HCT116 (cell line): ENCODE measurements around the gene FAM193A. TPM values are rescaled to one million over a fixed set of nuclear protein-coding genes. Genes with fewer than 3 reads are reported as not detected.
"Not testable (repeated sequence)": the region's sequence is repeated elsewhere in the genome, so short reads cannot be mapped to it uniquely, and the experiment has no call there.

Source experiments
- ATAC-seq: fragments of 200-7000 bp; cut with Tn5 transposase; 2 replicates; pipeline ENCODE4 v1.9.1; 2020; ENCODE audit warnings: mild to moderate bottlenecking, moderate library complexity
- BruUV-seq: library from RNA; stranded (reverse); fragments of 400-500 nt; replicated peaks from 2 replicates; lab custom pipeline; 2021; lab: Mats Ljungman, UMichigan
- CTCF ChIA-PET: fragments of 300-600 bp; sonication (Branson Sonifier 250); formaldehyde crosslinking; loops from one replicate; lab custom pipeline; 2021; ENCODE audit warnings: antibody characterized with exemption; lab: Charles Lee
- POLR2A ChIA-PET: fragments of 300-600, 350-600 bp; sonication (Branson Sonifier 250); formaldehyde crosslinking; loops from one replicate; lab custom pipeline; 2021; ENCODE audit warnings: antibody characterized with exemption; lab: Charles Lee
- RAD21 ChIA-PET, 2 experiments: fragments of 300-600 bp; sonication (Branson Sonifier 250); formaldehyde crosslinking; loops; one replicate each; lab custom pipeline; 2023; ENCODE audit warnings: low total read pairs in 2 of 2; ENCODE audit not compliant: uncharacterized antibody in 2 of 2, unreplicated experiment in 2 of 2, low non-redundant PET in 1 of 2; lab: Charles Lee
- DNase-seq: peaks from one replicate; pipeline ENCODE4 v3.0.0-alpha.2; 2010; ENCODE audit warnings: low read depth, low spot score
- H2AFZ ChIP-seq: fragments of 200-600 bp; shearing (Covaris generic), sonication (generic); 2 replicates; pipeline ENCODE4 v1.6.1; 2017; ENCODE audit warnings: low read depth, mixed run types, mixed read lengths, antibody characterized with exemption, low read length; ENCODE audit not compliant: poor library complexity, severe bottlenecking
- H3K27ac ChIP-seq: 2 replicates; pipeline ENCODE4 v1.5.1; 2012; ENCODE audit warnings: low read depth, low read length
- H3K27me3 ChIP-seq: fragments of 200-600 bp; sonication (generic); 2 replicates; pipeline ENCODE4 v1.6.1; 2016; ENCODE audit warnings: mixed run types, low read length, mixed read lengths; ENCODE audit not compliant: insufficient read depth
- H3K36me3 ChIP-seq, 2 experiments: fragments of 200-500 bp in 1 of 2; fragments of 200-600 bp in 1 of 2; sonication (Bioruptor generic) in 1 of 2; sonication (generic) in 1 of 2; 2 replicates each; pipeline versions ENCODE4 v1.5.1 to v1.6.1; 2014 to 2016; ENCODE audit warnings: low read length in 2 of 2, inconsistent platforms in 1 of 2, mixed read lengths in 1 of 2, mixed run types in 1 of 2; ENCODE audit not compliant: insufficient read depth in 2 of 2, control insufficient read depth in 1 of 2
- H3K4me1 ChIP-seq, 2 experiments: fragments of 200-600 bp in 1 of 2; sonication (generic) in 1 of 2; 2 replicates each; pipeline versions ENCODE4 v1.5.1 to v1.6.1; 2012 to 2017; ENCODE audit warnings: low read length in 2 of 2, inconsistent platforms in 1 of 2, mild to moderate bottlenecking in 1 of 2, mixed read lengths in 1 of 2, mixed run types in 1 of 2, moderate library complexity in 1 of 2; ENCODE audit not compliant: insufficient read depth in 2 of 2, control insufficient read depth in 1 of 2
- H3K4me2 ChIP-seq: fragments of 200-600 bp; sonication (generic); 2 replicates; pipeline ENCODE4 v1.6.1; 2017; ENCODE audit warnings: mixed run types, low read length, mixed read lengths
- H3K4me3 ChIP-seq, 2 experiments: fragments of 200-600 bp in 1 of 2; sonication (generic) in 1 of 2; replicated peaks in 1 of 2; 2 replicates each; pipeline ENCODE4 v1.5.1; 2011 to 2016; ENCODE audit warnings: low read length in 2 of 2, control low read depth in 1 of 2, low read depth in 1 of 2, mild to moderate bottlenecking in 1 of 2, mixed read lengths in 1 of 2, mixed run types in 1 of 2
- H3K79me2 ChIP-seq: fragments of 200-600 bp; sonication (generic); 2 replicates; pipeline ENCODE4 v1.6.1; 2017; ENCODE audit warnings: mild to moderate bottlenecking, mixed run types, low read length, moderate library complexity, mixed read lengths; ENCODE audit not compliant: insufficient read depth
- H3K9ac ChIP-seq: fragments of 200-600 bp; sonication (generic); 2 replicates; pipeline ENCODE4 v1.6.1; 2016; ENCODE audit warnings: low read length, mixed read lengths
- H3K9me2 ChIP-seq: fragments of 200-600 bp; sonication (generic), shearing (Covaris generic); 2 replicates; pipeline ENCODE4 v1.6.1; 2017; ENCODE audit warnings: mixed run types, mild to moderate bottlenecking, moderate library complexity; ENCODE audit not compliant: insufficient read depth
- H3K9me3 ChIP-seq, 2 experiments: fragments of 200-500 bp in 1 of 2; fragments of 200-600 bp in 1 of 2; sonication (Bioruptor generic) in 1 of 2; sonication (generic) in 1 of 2; 2 replicates each; pipeline ENCODE4 v1.6.1; 2014 to 2017; ENCODE audit warnings: low read length in 2 of 2, mixed read lengths in 2 of 2, inconsistent platforms in 1 of 2, low read depth in 1 of 2, mild to moderate bottlenecking in 1 of 2, mixed run types in 1 of 2, moderate library complexity in 1 of 2; ENCODE audit not compliant: control insufficient read depth in 1 of 2, insufficient read depth in 1 of 2
- H4K20me1 ChIP-seq: fragments of 200-600 bp; sonication (generic), shearing (Covaris generic); 2 replicates; pipeline ENCODE4 v1.6.1; 2017; ENCODE audit warnings: mixed run types, mild to moderate bottlenecking, moderate library complexity; ENCODE audit not compliant: insufficient read depth
- MAX ChIP-seq: IDR thresholded peaks from 2 replicates; pipeline ENCODE4 v1.6.1; 2012
- SIN3A ChIP-seq: IDR thresholded peaks from 2 replicates; pipeline ENCODE4 v1.6.1; 2012; ENCODE audit warnings: low read depth
- TCF7L2 ChIP-seq: IDR thresholded peaks from 2 replicates; pipeline ENCODE4 v1.7.0; 2011; ENCODE audit warnings: borderline replicate concordance, inconsistent platforms; ENCODE audit not compliant: insufficient read depth, insufficient read length; ENCODE audit errors: extremely low read depth
- ZNF274 ChIP-seq: fragments of 200-500 bp; sonication (Bioruptor generic); IDR thresholded peaks from 2 replicates; pipeline ENCODE4 v1.6.1; 2014; ENCODE audit warnings: mild to moderate bottlenecking, low read depth, low read length, inconsistent platforms
- intact Hi-C: fragments of 100-400 bp; cut with micrococcal nuclease; formaldehyde crosslinking; loops from 2 replicates; pipeline ENCODE4 v1.10.0; 2022
- total RNA-seq: library from RNA; stranded (reverse); gene quantifications from one replicate; pipeline ENCODE4 v1.2.1, GENCODE V29; 2021; ENCODE audit not compliant: unreplicated experiment

Gene FAM193A
- total RNA-seq, 1 experiment from 2014 or later = 15.7 TPM

- H3K9ac ChIP-seq = no peak overlapping the region
- TF ChIP-seq TCF7L2 = no peak
- no peak for TF ChIP-seq SIN3A
- TF ChIP-seq MAX = no peak
- no peak for TF ChIP-seq ZNF274
- no peak overlapping the region for H3K4me3 ChIP-seq
- no peaks in the 10 kb centered on the region for H3K9me3 ChIP-seq
- H3K36me3 ChIP-seq = no peaks in the 10 kb centered on the region
- RAD21 ChIA-PET = no interaction called here
- no peaks in the 10 kb centered on the region for H3K27me3 ChIP-seq
- H3K27ac ChIP-seq = no peak overlapping the region
- no peak for ATAC-seq
- no peaks in the 10 kb centered on the region for H4K20me1 ChIP-seq
- H2AFZ ChIP-seq = no peak overlapping the region
- intact Hi-C loops = no loop called here
- H3K9me2 ChIP-seq = no peaks in the 10 kb centered on the region
- POLR2A ChIA-PET = no interaction called here
- no peaks in the 10 kb centered on the region for H3K79me2 ChIP-seq
- CTCF ChIA-PET = no interaction called here
- no peak overlapping the region for H3K4me2 ChIP-seq
- no TSS peak for BruUV-seq
- H3K4me1 ChIP-seq = no peaks in the 10 kb centered on the region
- DNase-seq = no peak
Measured at GRCh38 chr4:2771264-2771663, 234.8 kb downstream of the FAM193A start.

- CTCF ChIA-PET, BruUV-seq, H3K9ac ChIP-seq, H3K79me2 ChIP-seq, intact Hi-C loops, H3K4me2 ChIP-seq, H3K27ac ChIP-seq, H3K9me2 ChIP-seq, H3K36me3 ChIP-seq, DNase-seq, H2AFZ ChIP-seq, H3K27me3 ChIP-seq, H3K4me1 ChIP-seq, ATAC-seq, POLR2A ChIA-PET, H3K9me3 ChIP-seq, H4K20me1 ChIP-seq, RAD21 ChIA-PET, H3K4me3 ChIP-seq: not testable (repeated sequence)
Measured at GRCh38 chr4:2780643-2781042, 244.2 kb downstream of the FAM193A start.
